Panc1 (cell line): Measurements from ENCODE around the gene MYLK. TPM values are rescaled to one million over a fixed set of nuclear protein-coding genes. Genes with fewer than 3 reads are reported as not detected.

ENCODE experiments used
- ATAC-seq: fragments of 200-7000 bp; cut with Tn5 transposase; 2 replicates; pipeline ENCODE4 v1.9.1; 2020; ENCODE audit warnings: mild to moderate bottlenecking, moderate library complexity
- BruUV-seq: library from RNA; stranded (reverse); fragments of 400-500 nt; replicated peaks from 2 replicates; lab custom pipeline; 2021; lab: Mats Ljungman, UMichigan
- CTCF ChIA-PET: fragments of 300-600 bp; sonication (Branson Sonifier 250); formaldehyde crosslinking; loops from one replicate; lab custom pipeline; 2022; ENCODE audit warnings: antibody characterized with exemption; lab: Charles Lee
- POLR2A ChIA-PET: fragments of 300-600 bp; sonication (Branson Sonifier 250); formaldehyde crosslinking; loops from one replicate; lab custom pipeline; 2022; ENCODE audit warnings: antibody characterized with exemption; lab: Charles Lee
- DNase-seq: peaks from one replicate; pipeline ENCODE4 v3.0.0-alpha.2; 2010; ENCODE audit warnings: low read depth, low spot score
- H3K27ac ChIP-seq: 2 replicates; pipeline ENCODE4 v1.5.1; 2011; ENCODE audit warnings: mild to moderate bottlenecking, low read length, inconsistent platforms
- H3K27me3 ChIP-seq: fragments of 200-500 bp; sonication (Bioruptor generic); 2 replicates; pipeline ENCODE4 v1.6.0; 2014; ENCODE audit warnings: low read length, inconsistent platforms; ENCODE audit not compliant: control insufficient read depth, insufficient read depth
- H3K36me3 ChIP-seq: fragments of 200-500 bp; sonication (Bioruptor generic); 2 replicates; pipeline ENCODE4 v1.5.1; 2014; ENCODE audit warnings: inconsistent platforms, mild to moderate bottlenecking, low read length, moderate library complexity; ENCODE audit not compliant: control insufficient read depth, insufficient read depth
- H3K4me1 ChIP-seq: 2 replicates; pipeline ENCODE4 v1.5.1; 2011; ENCODE audit warnings: inconsistent platforms, mild to moderate bottlenecking, low read length, moderate library complexity; ENCODE audit not compliant: control insufficient read depth, insufficient read depth
- H3K4me3 ChIP-seq, 2 experiments: 2 replicates each; pipeline ENCODE4 v1.5.1; 2011 to 2012; ENCODE audit warnings: low read depth in 2 of 2, low read length in 2 of 2, mild to moderate bottlenecking in 2 of 2, inconsistent platforms in 1 of 2, moderate library complexity in 1 of 2
- H3K9me3 ChIP-seq: fragments of 200-500 bp; sonication (Bioruptor generic); 2 replicates; pipeline ENCODE4 v1.5.1; 2014; ENCODE audit warnings: low read depth, mild to moderate bottlenecking, inconsistent platforms, low read length, moderate library complexity; ENCODE audit not compliant: control insufficient read depth, insufficient read depth
- CTCF ChIP-seq: fragments of 450-650 bp; IDR thresholded peaks from 2 replicates; pipeline ENCODE4 v1.5.1; 2017; ENCODE audit warnings: mild to moderate bottlenecking
- POLR2AphosphoS5 ChIP-seq: IDR thresholded peaks from 2 replicates; pipeline ENCODE4 v1.6.1; 2012; ENCODE audit warnings: mild to moderate bottlenecking, low read depth, low read length, moderate library complexity
- REST ChIP-seq, 2 experiments: IDR thresholded peaks; 2 replicates each; pipeline ENCODE4 v1.6.1; 2011 to 2012; ENCODE audit warnings: low read depth in 2 of 2, control low read depth in 1 of 2, low read length in 1 of 2, mild to moderate bottlenecking in 1 of 2, moderate library complexity in 1 of 2; ENCODE audit not compliant: insufficient read depth in 1 of 2
- SIN3A ChIP-seq: IDR thresholded peaks from 2 replicates; pipeline ENCODE4 v1.6.1; 2012; ENCODE audit warnings: low read depth, mild to moderate bottlenecking, low read length, moderate library complexity, borderline replicate concordance; ENCODE audit not compliant: insufficient read depth
- TCF7L2 ChIP-seq: IDR thresholded peaks from 2 replicates; pipeline ENCODE4 v1.6.1; 2011; ENCODE audit warnings: mild to moderate bottlenecking, low read depth, low read length, inconsistent platforms
- in situ Hi-C: cut with HindIII; loops from 2 replicates; pipeline ENCODE4 v1.10.0; 2016; ENCODE audit warnings: low sequenced_read_pairs, low pct_unique_long_range_greater_than_20kb
- intact Hi-C: fragments of 100-400 bp; cut with micrococcal nuclease; formaldehyde crosslinking; loops from one replicate; pipeline ENCODE4 v1.10.0; 2022; ENCODE audit not compliant: unreplicated experiment
- total RNA-seq: library from RNA; stranded (reverse); gene quantifications from one replicate; pipeline ENCODE4 v1.2.1, GENCODE V29; 2021; ENCODE audit not compliant: unreplicated experiment

The MYLK gene
- total RNA-seq, 1 experiment from 2014 or later = 29.7 TPM

DNA sequence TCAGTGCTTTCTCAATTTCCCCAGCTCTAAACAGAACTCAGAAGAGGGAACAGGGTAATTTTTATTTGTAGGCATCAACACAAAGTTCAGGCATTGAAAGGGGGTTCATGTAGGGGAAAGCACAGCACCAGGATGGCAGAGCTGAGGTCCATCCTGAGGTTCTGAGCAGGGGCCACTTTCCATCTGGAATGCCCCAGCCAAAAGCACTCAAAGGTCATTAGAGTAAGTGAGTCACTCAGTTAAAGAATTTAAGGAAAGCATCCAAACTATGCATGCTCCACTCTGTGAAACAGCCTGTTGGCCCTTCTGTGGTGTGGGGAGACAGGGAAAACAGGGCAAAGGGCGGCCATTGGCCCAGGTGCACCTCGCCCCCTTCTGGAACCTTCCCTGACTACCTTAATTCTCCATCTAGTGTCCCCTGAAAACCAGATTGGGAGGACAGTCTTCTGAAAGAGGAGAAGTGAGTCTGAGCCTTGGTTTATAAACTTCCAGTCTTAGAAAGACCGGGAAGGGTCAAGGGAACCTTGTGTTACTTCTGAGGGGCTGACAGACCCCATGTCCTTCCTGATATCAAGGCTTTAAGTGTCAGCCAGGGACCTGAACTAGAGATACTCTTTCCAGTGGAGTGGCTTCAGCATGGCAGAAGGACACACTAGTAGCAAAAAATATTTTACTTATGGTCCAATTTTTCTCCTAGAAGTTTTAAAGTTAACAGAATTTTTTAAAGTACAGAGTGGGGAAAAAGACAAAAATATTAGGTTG is 133.3 kb downstream of the MYLK start:
- no peaks in the 10 kb centered on the region for H3K9me3 ChIP-seq
- ATAC-seq (peak; percentile 94), DNase-seq (no peak)
- H3K4me1 ChIP-seq = peaks cover 26% of the 10 kb centered on the region
- no peak overlapping the region for H3K4me3 ChIP-seq
- BruUV-seq = no TSS peak
- H3K36me3 ChIP-seq = no peaks in the 10 kb centered on the region
- TF ChIP-seq REST (IDR thresholded peaks at IDR 0.05; ENCODE audit: insufficient read depth in 1 of 2, low read depth in 2 of 2, low read length in 1 of 2) = no peak
- TF ChIP-seq SIN3A = no peak
- TF ChIP-seq CTCF = no peak
- TF ChIP-seq POLR2AphosphoS5 = no peak
- TF ChIP-seq TCF7L2 = no peak
- in situ Hi-C loops (no loop called here), intact Hi-C loops (no loop called here)
- no peaks in the 10 kb centered on the region for H3K27me3 ChIP-seq
- CTCF ChIA-PET = interaction anchor here (0.6 kb wide), 1 partner anchor 109 kb away, joined by 4 read pairs; no protein-coding TSS in a partner anchor
- H3K27ac ChIP-seq = peak overlapping the region; percentile 79
- POLR2A ChIA-PET = no interaction called here

DNA sequence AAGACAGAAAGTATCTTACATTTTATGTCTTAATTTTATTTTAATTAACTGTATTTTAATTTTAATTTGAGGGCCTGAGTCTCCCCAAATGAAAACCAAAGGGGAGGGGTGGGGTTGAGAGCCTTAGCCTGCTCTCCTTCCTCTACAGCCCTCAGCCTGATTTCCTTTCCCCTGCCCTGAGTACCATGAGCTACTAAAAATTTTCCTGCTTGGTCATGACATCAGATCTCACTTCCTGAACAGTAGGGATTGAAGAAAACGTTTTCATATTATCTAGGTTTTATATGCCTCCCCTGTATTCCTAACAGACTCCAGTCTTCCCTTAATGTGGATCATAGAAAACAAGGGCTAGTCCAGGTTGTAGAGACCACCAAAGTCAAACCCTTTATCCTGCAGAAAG is 133.9 kb downstream of the MYLK start:
- intact Hi-C loops = no loop called here
- CTCF ChIA-PET = interaction anchor here (0.5 to 1.4 kb wide), 4 partner anchors 26 to 1365 kb away, joined by 3 to 6 read pairs (median 4); no protein-coding TSS in a partner anchor
- no peak for DNase-seq
- Histone ChIP-seq H3K27me3 (no peaks in the 10 kb centered on the region), H3K27ac (peak overlapping the region; percentile 79), H3K9me3 (no peaks in the 10 kb centered on the region), H3K4me3 (no peak overlapping the region), H3K4me1 (peaks cover 23% of the 10 kb centered on the region), H3K36me3 (no peaks in the 10 kb centered on the region)
- no peak for TF ChIP-seq TCF7L2
- no peak for TF ChIP-seq REST (IDR thresholded peaks at IDR 0.05; ENCODE audit: insufficient read depth in 1 of 2, low read depth in 2 of 2, low read length in 1 of 2)
- no peak for TF ChIP-seq SIN3A
- POLR2A ChIA-PET = no interaction called here
- ATAC-seq = peak; percentile 34; the same call in 1 of the 2 replicates
- no TSS peak for BruUV-seq
- in situ Hi-C loops = no loop called here
